Thymus (tissue), 11 donors: ENCODE results near the gene ZG16. TPM values are rescaled to one million over a fixed set of nuclear protein-coding genes. Genes with fewer than 3 reads are reported as not detected.

Source experiments
- DNase-seq, 9 donors: peaks; one replicate each; pipeline ENCODE4 v3.0.0-alpha.2; 2013; ENCODE audit warnings: low spot score in 9 of 9, low read depth in 6 of 9, missing footprints in 1 of 9
- H3K27ac ChIP-seq, 2 donors: one replicate each; pipeline ENCODE4 v1.5.1; 2013; ENCODE audit warnings: control low read depth in 1 of 2, low read depth in 1 of 2, low read length in 1 of 2, mild to moderate bottlenecking in 1 of 2, moderate library complexity in 1 of 2
- H3K27me3 ChIP-seq, 2 donors: one replicate each; pipeline ENCODE4 v1.5.1; 2013; ENCODE audit warnings: low read length in 1 of 2; ENCODE audit not compliant: control insufficient read depth in 2 of 2, insufficient read depth in 1 of 2
- H3K36me3 ChIP-seq, 2 donors: one replicate each; pipeline ENCODE4 v1.5.1; 2013; ENCODE audit warnings: low read length in 1 of 2, mild to moderate bottlenecking in 1 of 2, moderate library complexity in 1 of 2; ENCODE audit not compliant: control insufficient read depth in 2 of 2, insufficient read depth in 2 of 2
- H3K4me1 ChIP-seq, 2 donors: one replicate each; pipeline ENCODE4 v1.5.1; 2013; ENCODE audit warnings: low read length in 2 of 2; ENCODE audit not compliant: control insufficient read depth in 2 of 2, insufficient read depth in 2 of 2
- H3K4me3 ChIP-seq, 2 donors: one replicate each; pipeline ENCODE4 v1.5.1; 2013; ENCODE audit warnings: low read length in 2 of 2, control low read depth in 1 of 2, mild to moderate bottlenecking in 1 of 2
- H3K9me3 ChIP-seq, 2 donors: one replicate each; pipeline ENCODE4 v1.5.1; 2013; ENCODE audit warnings: low read length in 1 of 2, mild to moderate bottlenecking in 1 of 2; ENCODE audit not compliant: control insufficient read depth in 2 of 2, insufficient read depth in 1 of 2
- WGBS: extraction: QIAGEN DNeasy Blood & Tissue Kit; methylation state at CpG from one replicate; pipeline ENCODE4 v1.1.7; 2013; 5-methylcytosine and 5-hydroxymethylcytosine counted together
- polyA plus RNA-seq: library from polyadenylated mRNA; stranded (reverse); fragments of 200-250 nt; gene quantifications from one replicate; pipeline ENCODE4 v1.2.3, GENCODE V29; 2013
- total RNA-seq: library from RNA; stranded (reverse); fragments of 120-200 nt; gene quantifications from one replicate; pipeline ENCODE4 v1.2.4, GENCODE V29; 2013
- donor health status: healthy.

The ZG16 gene
- total and polyA plus RNA-seq, 2 donors: 0.09 to 0.27 TPM

DNA sequence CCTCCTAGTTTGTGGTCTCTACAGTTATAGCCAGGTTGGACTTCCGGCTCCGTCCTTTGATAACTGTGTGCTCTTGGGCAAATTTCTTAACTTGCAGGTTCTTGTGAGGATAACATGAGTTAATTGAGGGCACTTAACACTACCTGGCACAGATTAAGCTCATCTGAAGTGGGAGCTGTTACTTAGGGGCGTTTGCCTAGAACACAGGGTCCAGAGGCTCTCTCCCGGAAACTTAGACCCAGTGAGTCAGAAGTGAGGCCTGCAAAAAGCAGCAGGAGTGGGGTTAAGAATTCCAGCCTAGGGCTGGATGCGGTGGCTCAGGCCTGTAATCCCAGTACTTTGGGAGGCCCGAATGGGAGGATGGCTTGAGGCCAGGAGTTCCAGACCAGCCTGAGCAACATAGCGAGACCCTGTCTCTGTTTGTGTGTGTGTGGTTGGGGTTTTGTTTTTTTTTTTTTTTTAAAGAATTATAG is 43.6 kb downstream of the ZG16 start:
- peak overlapping the region; percentile 73 to 84 for H3K27ac ChIP-seq
- no peak for DNase-seq
- peaks cover 54 to 84% of the 10 kb centered on the region in 2 donors for H3K4me1 ChIP-seq
- no peaks in the 10 kb centered on the region for H3K27me3 ChIP-seq
- no peaks in the 10 kb centered on the region for H3K9me3 ChIP-seq
- H3K36me3 ChIP-seq: peaks cover 21 to 35% of the 10 kb centered on the region in 2 donors
- 89% methylated on average over 7 of the region's 7 CpGs for WGBS
- H3K4me3 ChIP-seq: peak overlapping the region; percentile 54 to 73

DNA sequence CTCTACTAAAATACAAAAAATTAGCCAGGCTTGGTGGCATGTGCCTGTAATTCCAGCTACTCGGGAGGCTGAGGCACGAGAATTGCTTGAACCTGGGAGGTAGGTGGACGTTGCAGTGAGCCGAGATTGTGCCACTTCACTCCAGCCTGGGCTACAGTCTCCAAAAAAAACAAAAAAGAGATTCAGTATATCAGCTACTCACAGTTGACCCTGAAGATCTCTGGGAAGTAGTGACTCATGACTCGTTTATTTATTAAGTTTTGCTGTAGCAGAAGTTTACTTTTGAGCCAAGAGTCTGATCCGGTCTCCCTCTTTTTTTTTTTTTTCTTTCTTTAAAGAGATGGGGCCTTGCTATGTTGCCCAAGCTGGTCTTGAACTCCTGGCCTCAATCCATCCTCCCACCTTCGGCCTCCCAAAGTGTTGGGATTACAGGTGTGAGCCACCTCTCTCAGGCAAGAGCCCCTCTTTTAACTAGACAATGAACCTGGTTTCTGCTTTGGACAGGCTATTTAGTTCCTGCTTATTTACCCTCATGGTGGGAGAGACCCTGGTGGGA is 46.6 kb downstream of the ZG16 start:
- peak overlapping the region; percentile 25 to 58 for H3K27ac ChIP-seq
- 93% methylated on average over 7 of the region's 7 CpGs for whole genome bisulfite sequencing
- no peaks in the 10 kb centered on the region for H3K27me3 ChIP-seq
- no peak for DNase-seq
- no peak overlapping the region for H3K4me3 ChIP-seq
- H3K36me3 ChIP-seq: peaks cover 10 to 16% of the 10 kb centered on the region in 2 donors
- peaks cover 47 to 80% of the 10 kb centered on the region in 2 donors for H3K4me1 ChIP-seq
- no peaks in the 10 kb centered on the region for H3K9me3 ChIP-seq

GRCh38 chr16:29825145-29826044 is 47.3 kb downstream of the ZG16 start:
- no peak overlapping the region for H3K4me3 ChIP-seq

GRCh38 chr16:29826342-29826695 is 48.3 kb downstream of the ZG16 start:
- WGBS: 96% methylated on average over 5 of the region's 8 CpGs

More at GRCh38 chr16:29825145-29826044, 47.3 kb downstream of the ZG16 start:
- Histone ChIP-seq H3K27ac (peak overlapping the region; percentile 52 to 58), H3K9me3 (no peaks in the 10 kb centered on the region), H3K4me1 (peaks cover 43 to 73% of the 10 kb centered on the region in 2 donors), H3K36me3 (peaks cover 10 to 15% of the 10 kb centered on the region in 2 donors), H3K27me3 (no peaks in the 10 kb centered on the region)
- 68% methylated on average over 10 of the region's 10 CpGs for WGBS
- DNase-seq: peak in 2 of 9 donors; percentile 45 to 79

DNA sequence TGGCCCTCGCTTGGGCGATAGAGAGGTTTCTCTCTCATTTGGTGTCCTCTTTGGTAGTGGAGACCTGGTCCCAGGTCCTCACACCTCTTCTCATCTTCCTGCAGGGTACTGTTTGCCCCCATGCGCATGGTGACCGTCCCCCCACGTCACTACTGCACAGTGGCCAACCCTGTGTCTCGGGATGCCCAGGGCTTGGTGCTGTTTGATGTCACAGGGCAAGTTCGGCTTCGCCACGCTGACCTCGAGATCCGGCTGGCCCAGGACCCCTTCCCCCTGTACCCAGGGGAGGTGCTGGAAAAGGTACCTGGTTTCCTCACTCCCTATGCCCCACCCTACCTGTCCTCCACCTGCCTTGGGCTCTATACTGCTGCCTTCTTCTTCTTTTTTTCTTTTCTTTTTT is 52.7 kb downstream of the ZG16 start:
- DNase-seq: no peak
- Histone ChIP-seq H3K27ac (no peak overlapping the region), H3K4me3 (no peak overlapping the region), H3K4me1 (peaks cover 18 to 33% of the 10 kb centered on the region in 2 donors), H3K9me3 (peaks cover 0 to 8% of the 10 kb centered on the region in 2 donors), H3K36me3 (peaks cover 18 to 32% of the 10 kb centered on the region in 2 donors), H3K27me3 (no peaks in the 10 kb centered on the region)
- 99% methylated on average over 11 of the region's 11 CpGs for WGBS

More at GRCh38 chr16:29826342-29826695, 48.3 kb downstream of the ZG16 start:
- no peaks in the 10 kb centered on the region for H3K27me3 ChIP-seq
- H3K4me1 ChIP-seq: peaks cover 37 to 64% of the 10 kb centered on the region in 2 donors
- DNase-seq: no peak
- H3K36me3 ChIP-seq: peaks cover 13 to 16% of the 10 kb centered on the region in 2 donors
- H3K9me3 ChIP-seq: no peaks in the 10 kb centered on the region
- H3K27ac ChIP-seq: peak overlapping the region in 1 of 2 donors; percentile 31
- H3K4me3 ChIP-seq: no peak overlapping the region

DNA sequence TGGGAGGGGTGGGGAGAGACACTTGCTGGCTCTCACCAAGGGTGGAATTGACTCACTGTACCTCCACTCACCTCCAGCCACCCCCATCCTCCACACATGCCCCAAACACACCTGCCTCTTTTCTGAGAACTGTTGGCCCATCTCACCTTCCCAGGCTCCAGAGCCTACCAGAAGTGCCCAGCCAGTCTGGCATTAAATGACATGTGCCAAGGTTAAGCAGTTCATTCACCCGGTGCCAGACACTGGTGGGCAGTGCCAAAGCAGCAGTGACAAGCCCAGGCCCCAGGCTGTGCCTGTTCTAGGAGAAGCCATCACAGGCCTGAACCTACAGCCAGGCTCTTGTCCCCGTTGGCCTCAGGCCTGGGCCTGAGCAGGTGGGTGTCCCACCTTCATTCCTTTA is 53.4 kb downstream of the ZG16 start:
- Histone ChIP-seq H3K36me3 (peaks cover 19 to 34% of the 10 kb centered on the region in 2 donors), H3K27ac (no peak overlapping the region), H3K27me3 (no peaks in the 10 kb centered on the region), H3K4me1 (peaks cover 11 to 25% of the 10 kb centered on the region in 2 donors), H3K4me3 (no peak overlapping the region), H3K9me3 (peaks cover 0 to 8% of the 10 kb centered on the region in 2 donors)
- WGBS: 94% methylated on average over 2 of the region's 2 CpGs
- no peak for DNase-seq

Other genes starting within 250 kb of the ZG16 start
- gene SPN, start 115.0 kb upstream of the ZG16 start, total RNA-seq: 48.7 TPM
- 49.3 TPM for gene SPN, start 115.0 kb upstream of the ZG16 start, polyA plus RNA-seq
- 16.9 TPM for gene QPRT, start 99.1 kb upstream of the ZG16 start, total RNA-seq
- 8.6 TPM for gene QPRT, start 99.1 kb upstream of the ZG16 start, polyA plus RNA-seq
- 16.7 TPM for gene C16orf54, start 32.3 kb upstream of the ZG16 start, total RNA-seq
- 19.0 TPM for gene C16orf54, start 32.3 kb upstream of the ZG16 start, polyA plus RNA-seq
- gene KIF22, start 12.5 kb downstream of the ZG16 start, total RNA-seq: 105 TPM
- gene KIF22, start 12.5 kb downstream of the ZG16 start, polyA plus RNA-seq: 82.5 TPM
- 192 TPM for gene MAZ, start 28.3 kb downstream of the ZG16 start, total RNA-seq
- 178 TPM for gene MAZ, start 28.3 kb downstream of the ZG16 start, polyA plus RNA-seq
- 0.85 TPM for gene PRRT2, start 33.9 kb downstream of the ZG16 start, total RNA-seq
- gene PRRT2, start 33.9 kb downstream of the ZG16 start, polyA plus RNA-seq: 1.0 TPM
- 44.4 TPM for gene PAGR1, start 37.9 kb downstream of the ZG16 start, total RNA-seq
- gene PAGR1, start 37.9 kb downstream of the ZG16 start, polyA plus RNA-seq: 36.0 TPM
- gene MVP, start 42.2 kb downstream of the ZG16 start, total RNA-seq: 49.0 TPM
- gene MVP, start 42.2 kb downstream of the ZG16 start, polyA plus RNA-seq: 165 TPM
- 44.1 TPM for gene CDIPT, start 85.0 kb downstream of the ZG16 start, total RNA-seq
- gene CDIPT, start 85.0 kb downstream of the ZG16 start, polyA plus RNA-seq: 73.3 TPM
- gene SEZ6L2, start 121.3 kb downstream of the ZG16 start, total RNA-seq: 0.66 TPM
- gene SEZ6L2, start 121.3 kb downstream of the ZG16 start, polyA plus RNA-seq: 0.98 TPM
- gene ASPHD1, start 122.2 kb downstream of the ZG16 start, total RNA-seq: 0.09 TPM
- 0.46 TPM for gene ASPHD1, start 122.2 kb downstream of the ZG16 start, polyA plus RNA-seq
- gene KCTD13, start 148.0 kb downstream of the ZG16 start, total RNA-seq: 4.4 TPM
- 16.9 TPM for gene KCTD13, start 148.0 kb downstream of the ZG16 start, polyA plus RNA-seq
- 61.4 TPM for gene TMEM219, start 183.8 kb downstream of the ZG16 start, total RNA-seq
- gene TMEM219, start 183.8 kb downstream of the ZG16 start, polyA plus RNA-seq: 155 TPM
- gene TAOK2, start 195.6 kb downstream of the ZG16 start, total RNA-seq: 18.5 TPM
- gene TAOK2, start 195.6 kb downstream of the ZG16 start, polyA plus RNA-seq: 28.7 TPM
- 19.9 TPM for gene HIRIP3, start 217.4 kb downstream of the ZG16 start, total RNA-seq
- 14.8 TPM for gene HIRIP3, start 217.4 kb downstream of the ZG16 start, polyA plus RNA-seq
- 48.1 TPM for gene INO80E, start 218.0 kb downstream of the ZG16 start, total RNA-seq
- 84.5 TPM for gene INO80E, start 218.0 kb downstream of the ZG16 start, polyA plus RNA-seq
- 0.24 TPM for gene DOC2A, start 232.8 kb downstream of the ZG16 start, total RNA-seq
- 1.3 TPM for gene DOC2A, start 232.8 kb downstream of the ZG16 start, polyA plus RNA-seq
- gene C16orf92, start 244.9 kb downstream of the ZG16 start, total RNA-seq: not detected
- not detected for gene C16orf92, start 244.9 kb downstream of the ZG16 start, polyA plus RNA-seq